HUES64 (cell line): ENCODE results near the gene NKX2-8.

Source experiments
- H3K27ac ChIP-seq: 2 replicates; pipeline ENCODE4 v1.7.0; 2013; ENCODE audit warnings: low read depth, low read length, inconsistent platforms
- H3K27me3 ChIP-seq: 2 replicates; pipeline ENCODE4 v1.6.1; 2013; ENCODE audit warnings: mild to moderate bottlenecking, low read length; ENCODE audit not compliant: insufficient read depth
- H3K36me3 ChIP-seq: 2 replicates; pipeline ENCODE4 v1.6.1; 2013; ENCODE audit warnings: mild to moderate bottlenecking, low read length; ENCODE audit not compliant: insufficient read depth
- H3K4me1 ChIP-seq: 2 replicates; pipeline ENCODE4 v1.6.1; 2013; ENCODE audit warnings: mild to moderate bottlenecking, low read length, moderate library complexity; ENCODE audit not compliant: insufficient read depth
- H3K4me3 ChIP-seq: 2 replicates; pipeline ENCODE4 v1.5.1; 2013; ENCODE audit warnings: mild to moderate bottlenecking, low read length, moderate library complexity
- H3K9ac ChIP-seq: 2 replicates; pipeline ENCODE4 v1.6.1; 2013; ENCODE audit warnings: mild to moderate bottlenecking, low read depth, low read length
- H3K9me3 ChIP-seq: 2 replicates; pipeline ENCODE4 v1.6.1; 2013; ENCODE audit warnings: low read depth, low read length; ENCODE audit not compliant: insufficient read depth
- WGBS: fragments of 150-250, 120-280 bp; methylation state at CpG from one replicate; pipeline ENCODE4 v1.1.7; 2013; ENCODE audit warnings: missing lambda C conversion rate; 5-methylcytosine and 5-hydroxymethylcytosine counted together

NKX2-8 gene

DNA sequence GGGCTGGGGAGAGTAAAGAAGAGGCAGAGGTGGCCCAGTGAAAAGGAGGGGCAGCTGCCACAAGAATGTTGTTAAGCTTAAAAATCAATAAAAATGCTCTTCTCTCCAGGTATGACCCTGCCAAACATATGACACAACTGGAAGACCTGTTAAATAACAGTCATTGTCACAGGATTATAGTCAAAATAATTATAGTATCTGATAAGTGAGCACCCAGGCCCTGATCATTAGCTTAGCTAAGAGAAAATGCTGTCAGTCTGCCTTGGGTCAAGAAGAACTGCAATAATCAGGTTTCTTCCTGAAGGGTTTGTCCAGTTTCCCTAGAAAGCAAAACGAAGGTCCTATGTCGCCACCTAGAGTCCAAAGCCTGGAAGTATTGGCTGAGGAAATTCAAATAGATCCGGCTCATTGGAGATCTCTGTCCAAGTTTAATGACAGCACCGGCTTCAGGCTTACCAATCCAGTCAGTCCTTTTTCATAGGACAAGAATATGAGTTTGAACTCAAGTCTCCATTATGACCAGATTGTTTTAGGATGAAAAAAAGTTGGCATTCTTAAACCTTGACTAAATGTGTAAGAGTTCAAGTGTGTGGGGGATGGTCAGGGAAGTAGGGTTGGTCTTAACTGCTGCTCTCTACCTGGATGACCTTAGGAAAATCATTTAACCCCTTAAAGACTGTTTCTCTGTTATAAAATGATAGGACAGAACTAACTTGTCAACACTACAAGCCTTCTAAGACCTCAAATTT, 22.5 kb upstream of the NKX2-8 start:
- H3K27ac ChIP-seq, result no peak overlapping the region
- no peaks in the 10 kb centered on the region for H3K9me3 ChIP-seq
- H3K27me3 ChIP-seq, result peaks cover 34% of the 10 kb centered on the region; the same call in 1 of the 2 replicates
- no peak overlapping the region for H3K9ac ChIP-seq
- no peaks in the 10 kb centered on the region for H3K36me3 ChIP-seq
- H3K4me1 ChIP-seq, result peaks cover 6% of the 10 kb centered on the region; the same call in 1 of the 2 replicates
- peak overlapping the region; percentile 13; the same call in 1 of the 2 replicates for H3K4me3 ChIP-seq
- WGBS, result 4% methylated on average over 4 of the region's 4 CpGs

DNA sequence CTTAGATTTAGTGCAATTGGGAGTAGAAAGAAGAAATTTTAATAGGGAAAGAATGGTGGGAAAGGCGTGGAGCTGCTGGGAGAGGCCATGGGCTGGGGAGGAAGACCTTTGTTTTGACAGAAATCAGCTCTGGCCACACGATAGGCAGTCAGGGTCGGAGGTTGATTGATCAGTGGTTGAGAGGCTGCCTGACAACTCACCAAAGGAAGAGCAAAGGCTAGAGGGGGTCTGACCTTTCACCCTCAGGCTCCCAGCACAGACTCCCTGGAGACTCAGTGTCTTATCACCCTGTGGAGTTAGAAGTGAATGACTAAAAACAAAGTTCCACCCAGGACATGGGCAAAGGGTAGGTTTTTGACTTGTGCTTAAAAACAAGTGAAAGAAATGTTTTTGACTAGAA, 18.0 kb upstream of the NKX2-8 start:
- 45% methylated on average over 3 of the region's 3 CpGs for WGBS
- H3K27me3 ChIP-seq, result peaks cover 55% of the 10 kb centered on the region
- no peaks in the 10 kb centered on the region for H3K36me3 ChIP-seq
- no peak overlapping the region for H3K9ac ChIP-seq
- H3K9me3 ChIP-seq, result no peaks in the 10 kb centered on the region
- no peak overlapping the region for H3K4me3 ChIP-seq
- peaks cover 6% of the 10 kb centered on the region; the same call in 1 of the 2 replicates for H3K4me1 ChIP-seq
- no peak overlapping the region for H3K27ac ChIP-seq

DNA sequence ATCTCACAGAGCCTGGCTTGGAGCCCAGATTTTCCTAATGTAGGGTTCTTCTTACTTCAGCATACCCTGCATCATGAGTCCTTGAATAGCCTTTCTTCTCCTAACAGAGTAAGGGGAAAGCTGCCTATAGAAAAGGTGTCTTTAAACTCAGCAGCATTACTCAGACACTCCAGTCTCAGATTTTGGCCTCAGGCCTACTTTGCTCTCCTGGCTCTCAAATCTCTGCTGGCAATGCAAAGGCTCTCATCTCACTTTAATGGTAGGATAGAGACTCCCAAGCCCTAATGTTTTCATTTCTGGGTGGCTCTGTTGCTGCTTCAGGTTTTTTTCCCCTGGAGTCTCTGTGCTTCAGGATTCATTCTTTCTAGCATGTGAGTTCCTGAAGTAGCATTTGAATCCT, 9.1 kb upstream of the NKX2-8 start:
- peaks cover 100% of the 10 kb centered on the region for H3K27me3 ChIP-seq

DNA sequence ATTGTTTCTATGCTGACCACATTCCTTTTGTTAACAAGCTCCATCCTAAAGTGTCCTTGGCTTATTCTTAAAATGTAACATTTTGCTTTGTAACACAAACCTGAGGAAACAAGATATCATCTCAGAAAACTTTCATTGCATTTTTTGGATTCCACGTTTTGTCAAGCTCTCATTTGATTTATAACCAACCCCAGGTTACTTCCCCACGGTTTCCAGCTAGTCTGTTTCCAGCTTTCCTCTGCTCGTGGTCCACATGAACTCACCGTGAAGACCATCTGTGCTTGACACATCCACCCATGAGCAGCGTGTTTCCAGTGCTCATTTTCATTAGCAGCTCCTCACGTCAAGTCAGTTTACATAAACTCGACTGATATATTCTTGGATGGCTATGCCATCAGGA, 6.4 kb upstream of the NKX2-8 start:
- H3K27me3 ChIP-seq, result peaks cover 100% of the 10 kb centered on the region
- WGBS, result 29% methylated on average over 7 of the region's 7 CpGs

More for the DNA sequence above, 9.1 kb upstream of the NKX2-8 start:
- Histone ChIP-seq H3K9me3 (no peaks in the 10 kb centered on the region), H3K4me3 (no peak overlapping the region), H3K27ac (no peak overlapping the region), H3K36me3 (no peaks in the 10 kb centered on the region), H3K4me1 (no peaks in the 10 kb centered on the region), H3K9ac (no peak overlapping the region)

DNA sequence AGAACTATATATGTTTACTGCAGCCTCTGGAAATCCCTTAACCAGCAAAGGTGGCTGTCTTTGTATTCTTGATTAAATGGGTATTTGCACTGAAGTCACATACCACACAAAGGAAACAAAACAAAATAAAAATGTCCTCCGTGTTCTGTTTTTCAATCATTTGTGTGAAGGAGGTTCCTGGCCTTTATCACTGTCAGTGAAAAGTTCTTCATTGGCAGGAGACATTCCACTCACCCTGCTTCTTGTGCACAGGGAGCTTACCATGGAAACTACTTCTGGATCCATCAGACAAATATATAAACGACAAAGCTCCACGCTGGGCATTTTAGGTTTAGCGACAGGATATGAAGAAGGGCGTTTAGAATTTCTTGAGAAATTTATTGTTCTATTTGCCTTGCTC, 5.7 kb upstream of the NKX2-8 start:
- Histone ChIP-seq H3K36me3 (no peaks in the 10 kb centered on the region), H3K9me3 (no peaks in the 10 kb centered on the region), H3K4me3 (no peak overlapping the region), H3K27me3 (peaks cover 100% of the 10 kb centered on the region), H3K27ac (no peak overlapping the region), H3K4me1 (0 out of 2 replicates have a peak, but pooled peaks cover under 1% of the 10 kb centered on the region), H3K9ac (no peak overlapping the region)
- 29% methylated on average over 5 of the region's 5 CpGs for WGBS

More for the DNA sequence above, 6.4 kb upstream of the NKX2-8 start:
- Histone ChIP-seq H3K27ac (no peak overlapping the region), H3K9me3 (no peaks in the 10 kb centered on the region), H3K4me3 (no peak overlapping the region), H3K9ac (no peak overlapping the region), H3K4me1 (no peaks in the 10 kb centered on the region), H3K36me3 (no peaks in the 10 kb centered on the region)

DNA sequence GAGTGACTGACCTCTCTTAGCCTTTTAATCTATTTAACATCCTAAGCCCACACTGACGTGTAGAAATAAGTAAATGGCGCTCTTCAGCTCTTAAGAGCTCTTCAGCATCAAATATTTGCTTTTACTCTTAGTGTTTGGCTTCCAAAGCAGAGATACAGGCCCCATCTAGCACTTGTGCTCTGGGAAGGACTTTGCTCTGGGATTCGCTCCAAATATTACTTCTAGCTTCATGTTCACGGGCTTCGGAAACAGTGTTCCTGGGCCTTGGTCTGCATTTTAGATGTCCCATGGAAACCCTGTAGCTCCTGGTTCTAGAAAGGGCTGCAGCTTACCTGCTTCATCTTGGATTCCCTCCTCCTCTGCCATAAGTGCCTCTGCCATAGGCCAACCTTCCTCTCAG, 2.7 kb upstream of the NKX2-8 start:
- Histone ChIP-seq H3K4me3 (no peak overlapping the region), H3K9me3 (no peaks in the 10 kb centered on the region), H3K36me3 (no peaks in the 10 kb centered on the region), H3K27me3 (peaks cover 100% of the 10 kb centered on the region), H3K9ac (no peak overlapping the region), H3K27ac (no peak overlapping the region), H3K4me1 (peaks cover 7% of the 10 kb centered on the region)
- 40% methylated on average over 5 of the region's 5 CpGs for WGBS

DNA sequence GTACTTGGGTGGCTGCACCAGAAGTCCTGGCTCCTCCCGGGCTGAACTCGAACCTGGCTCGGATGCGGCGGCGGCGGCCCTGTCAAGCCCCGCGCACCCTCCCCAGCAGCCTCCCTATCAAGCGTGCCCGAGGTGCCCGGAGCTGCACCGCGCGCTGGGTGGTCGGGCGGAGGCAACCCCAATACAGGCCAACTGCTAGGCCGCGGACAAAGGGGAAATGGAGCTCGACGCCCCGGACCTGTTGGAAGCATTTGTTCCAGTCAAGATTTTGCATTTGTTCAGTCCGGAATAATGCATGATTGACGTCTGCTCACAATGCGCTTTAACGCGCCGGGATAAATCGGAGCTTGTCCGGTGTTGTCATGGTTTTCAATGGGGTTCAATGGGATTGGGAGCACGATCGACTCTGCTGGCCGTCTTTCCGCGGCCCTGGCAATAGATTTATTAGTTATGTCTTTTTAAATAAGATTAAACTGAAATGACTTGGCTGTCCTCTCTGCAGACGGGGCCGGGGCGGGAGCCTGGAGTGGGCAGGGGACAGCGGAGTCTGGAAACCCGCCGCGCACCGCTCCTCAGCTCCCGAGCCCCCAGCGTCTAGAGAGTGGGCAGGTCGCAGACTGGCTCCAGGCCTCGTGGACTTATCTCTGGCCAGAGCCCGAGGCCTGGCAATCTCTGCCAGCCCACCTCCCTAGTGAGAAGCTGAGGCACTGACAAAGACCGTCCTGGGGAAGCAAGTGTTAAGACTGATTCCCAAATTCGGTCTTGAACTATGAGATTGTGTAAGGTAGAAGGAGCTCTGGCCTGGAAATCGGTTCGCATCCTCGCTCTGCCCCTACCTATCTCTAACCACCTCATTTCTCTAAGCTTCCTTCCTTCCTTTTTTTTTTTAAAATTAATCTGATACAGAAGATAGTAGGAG, 1.7 kb upstream of the NKX2-8 start:
- no peaks in the 10 kb centered on the region for H3K36me3 ChIP-seq
- H3K9ac ChIP-seq, result no peak overlapping the region
- 8% methylated on average over 50 of the region's 53 CpGs for WGBS
- no peak overlapping the region for H3K4me3 ChIP-seq
- H3K27ac ChIP-seq, result no peak overlapping the region
- peaks cover 100% of the 10 kb centered on the region for H3K27me3 ChIP-seq
- H3K4me1 ChIP-seq, result peaks cover 12% of the 10 kb centered on the region
- no peaks in the 10 kb centered on the region for H3K9me3 ChIP-seq

DNA sequence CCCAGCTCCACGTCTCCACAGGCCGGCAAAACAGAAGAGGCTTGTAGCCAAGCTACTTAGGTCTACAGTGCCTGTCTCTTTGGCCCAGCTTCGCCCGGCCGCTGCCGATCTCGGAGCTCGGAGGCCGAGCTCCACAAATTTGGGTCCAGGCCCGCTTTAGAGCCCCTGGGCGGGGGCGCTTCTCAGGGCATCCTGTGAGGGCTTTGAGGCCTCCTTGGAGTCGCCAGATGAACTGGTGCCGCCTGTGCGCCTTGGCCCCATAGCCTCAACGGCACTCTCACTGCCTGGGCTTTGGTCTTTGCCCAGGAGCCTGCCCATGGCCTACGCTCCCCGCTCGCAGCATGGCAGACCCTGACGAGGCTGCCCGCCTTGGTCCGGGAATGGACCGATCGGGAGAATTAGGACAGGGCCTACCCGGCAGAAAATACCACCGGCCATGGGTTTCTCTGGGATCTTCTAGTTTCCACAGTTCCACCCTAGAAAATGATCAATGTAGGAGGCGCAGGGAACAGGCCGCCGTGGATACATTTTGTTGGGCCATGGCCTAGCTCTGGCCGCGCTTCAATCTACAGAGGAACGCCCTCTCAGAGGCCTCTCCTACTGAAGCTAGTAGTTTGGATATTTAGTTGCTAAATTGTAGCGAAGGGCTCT, 953 bp upstream of the NKX2-8 start:
- Histone ChIP-seq H3K4me1 (peaks cover 12% of the 10 kb centered on the region), H3K4me3 (no peak overlapping the region), H3K36me3 (no peaks in the 10 kb centered on the region), H3K9me3 (no peaks in the 10 kb centered on the region), H3K27me3 (peaks cover 100% of the 10 kb centered on the region), H3K9ac (no peak overlapping the region), H3K27ac (no peak overlapping the region)
- 11% methylated on average over 33 of the region's 33 CpGs for WGBS

DNA sequence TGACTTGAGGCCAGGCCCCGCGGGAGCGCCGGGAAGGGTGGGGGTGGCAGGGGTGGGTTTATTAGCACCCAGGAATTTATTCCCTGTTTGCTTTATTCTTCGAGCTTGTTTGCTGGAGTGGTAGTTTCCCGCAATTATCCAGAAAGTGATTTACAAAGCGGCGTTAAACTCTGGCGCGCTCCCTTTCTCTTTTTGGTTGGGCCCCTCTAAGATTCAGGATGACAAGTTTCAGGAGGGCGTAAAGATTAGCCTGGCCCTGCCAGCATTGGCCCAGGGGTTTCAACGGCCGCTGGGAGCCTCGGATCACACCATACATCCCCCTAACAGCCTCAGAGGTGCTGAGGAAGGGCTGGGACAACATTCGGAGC, 444 bp upstream of the NKX2-8 start:
- H3K4me1 ChIP-seq, result peaks cover 12% of the 10 kb centered on the region
- H3K9ac ChIP-seq, result no peak overlapping the region
- 3% methylated on average over 15 of the region's 15 CpGs for WGBS
- peaks cover 100% of the 10 kb centered on the region for H3K27me3 ChIP-seq
- no peak overlapping the region for H3K4me3 ChIP-seq
- H3K9me3 ChIP-seq, result no peaks in the 10 kb centered on the region
- no peak overlapping the region for H3K27ac ChIP-seq
- no peaks in the 10 kb centered on the region for H3K36me3 ChIP-seq

DNA sequence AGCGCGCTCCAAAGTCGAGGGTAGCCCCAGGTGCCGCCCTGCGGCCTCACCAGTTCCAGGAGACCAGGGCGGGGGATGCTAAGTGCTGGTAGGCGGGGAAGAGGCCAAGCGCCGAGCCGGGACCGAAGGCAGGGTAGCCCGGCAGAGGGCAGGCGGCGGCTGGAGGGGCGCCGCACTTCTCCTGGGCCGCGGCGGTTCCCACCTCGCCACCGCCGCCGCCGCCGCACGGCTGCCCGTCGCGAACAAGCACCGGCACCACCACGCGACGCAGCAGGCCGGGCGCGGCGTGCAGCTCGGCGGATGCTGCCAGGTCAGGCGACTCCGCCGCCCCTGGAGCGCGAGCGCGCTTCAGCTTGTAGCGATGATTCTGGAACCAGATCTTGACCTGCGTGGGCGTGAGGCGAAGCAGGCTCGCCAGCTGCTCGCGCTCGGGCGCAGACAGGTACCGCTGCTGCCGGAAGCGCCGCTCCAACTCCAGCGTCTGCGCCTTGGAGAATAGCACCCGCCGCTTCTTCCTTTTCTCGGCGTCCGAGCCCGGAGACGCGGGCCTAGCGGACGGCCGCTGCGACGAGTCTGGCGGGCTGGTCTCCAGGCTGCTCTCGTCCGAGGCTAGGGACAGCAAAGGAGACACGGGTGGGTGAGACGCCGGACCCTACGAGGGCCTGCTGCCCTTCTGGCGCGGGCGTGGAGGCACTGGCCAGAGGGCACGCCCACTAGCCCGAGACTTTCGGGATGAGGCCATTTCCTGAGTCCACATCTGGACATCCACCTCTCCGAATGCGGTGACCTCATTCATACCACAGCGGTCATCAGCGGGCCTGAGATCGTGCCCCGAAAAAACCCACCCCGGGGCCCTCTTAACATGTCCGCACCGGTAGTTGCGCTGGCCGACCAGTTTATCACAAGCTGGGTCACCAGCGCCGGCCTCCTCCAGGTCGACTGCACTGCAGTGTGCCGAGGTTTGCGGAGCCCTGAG, 1.3 kb downstream of the NKX2-8 start:
- peaks cover 12% of the 10 kb centered on the region for H3K4me1 ChIP-seq
- no peaks in the 10 kb centered on the region for H3K36me3 ChIP-seq
- 1% methylated on average over 103 of the region's 103 CpGs for WGBS
- H3K9me3 ChIP-seq, result no peaks in the 10 kb centered on the region
- peak overlapping the region; percentile 47 for H3K4me3 ChIP-seq
- no peak overlapping the region for H3K9ac ChIP-seq
- H3K27ac ChIP-seq, result no peak overlapping the region
- peaks cover 100% of the 10 kb centered on the region for H3K27me3 ChIP-seq
